WI38 (cell line): Measurements from ENCODE around the gene ASIP.

Experiments
- H3K4me3 ChIP-seq: 2 replicates; pipeline ENCODE4 v1.5.1; 2011; ENCODE audit warnings: low read depth, mild to moderate bottlenecking, control low read depth, low read length
- CTCF ChIP-seq: IDR thresholded peaks from 2 replicates; pipeline ENCODE4 v1.5.1; 2012; ENCODE audit warnings: low read depth, mild to moderate bottlenecking, control low read depth, low read length

ASIP gene

GRCh38 chr20:34290471-34290870 is 49.2 kb downstream of the ASIP start:
- no peak overlapping the region for H3K4me3 ChIP-seq
- TF ChIP-seq CTCF = no peak

- no peak for TF ChIP-seq CTCF
- H3K4me3 ChIP-seq = no peak overlapping the region
Measured at GRCh38 chr20:34292496-34292895, 51.3 kb downstream of the ASIP start.

- no peak for TF ChIP-seq CTCF
- H3K4me3 ChIP-seq = no peak overlapping the region
Measured at GRCh38 chr20:34293119-34293518, 51.9 kb downstream of the ASIP start.

GRCh38 chr20:34293589-34293988 is 52.4 kb downstream of the ASIP start:
- no peak for TF ChIP-seq CTCF
- no peak overlapping the region for H3K4me3 ChIP-seq

- H3K4me3 ChIP-seq = no peak overlapping the region
- TF ChIP-seq CTCF = no peak
Measured at GRCh38 chr20:34294563-34294962, 53.3 kb downstream of the ASIP start.

GRCh38 chr20:34295284-34295683 is 54.1 kb downstream of the ASIP start:
- no peak overlapping the region for H3K4me3 ChIP-seq
- TF ChIP-seq CTCF = no peak

GRCh38 chr20:34296468-34296867 is 55.2 kb downstream of the ASIP start:
- H3K4me3 ChIP-seq = no peak overlapping the region
- no peak for TF ChIP-seq CTCF
